Sigmoid colon (tissue), 7 donors: ENCODE measurements around the gene PGM5. TPM values are rescaled to one million over a fixed set of nuclear protein-coding genes. Genes with fewer than 3 reads are reported as not detected.

Experiments used
- DNase-seq: peaks from one replicate; pipeline ENCODE4 v3.0.0-alpha.2; 2019
- H3K27ac ChIP-seq, 4 donors: fragments of 200-600 bp; sonication (generic); one replicate each; pipeline ENCODE4 v1.5.1; 2016 to 2019; ENCODE audit warnings: mild to moderate bottlenecking in 1 of 4
- H3K27me3 ChIP-seq, 3 donors: fragments of 200-600 bp; sonication (generic); one replicate each; pipeline ENCODE4 v1.5.1; 2019; ENCODE audit warnings: mild to moderate bottlenecking in 1 of 3
- H3K36me3 ChIP-seq, 4 donors: fragments of 200-600 bp; sonication (generic); one replicate each; pipeline ENCODE4 v1.5.1; 2016 to 2019
- H3K4me1 ChIP-seq, 4 donors: fragments of 200-600 bp; sonication (generic); one replicate each; pipeline ENCODE4 v1.5.1; 2017 to 2019
- H3K4me3 ChIP-seq, 4 donors: fragments of 200-600 bp; sonication (generic); one replicate each; pipeline ENCODE4 v1.5.1; 2017 to 2019; ENCODE audit warnings: mild to moderate bottlenecking in 2 of 4, moderate library complexity in 1 of 4
- H3K9me3 ChIP-seq, 4 donors: fragments of 200-600 bp in 3 of 4; sonication (generic) in 3 of 4; one replicate each; pipeline versions ENCODE4 v1.5.1 to v1.6.1; 2013 to 2019
- EP300 ChIP-seq, 4 donors: sonication (generic); formaldehyde crosslinking; IDR thresholded peaks; one replicate each; pipeline ENCODE4 v1.6.1; 2017; ENCODE audit warnings: antibody characterized with exemption in 4 of 4
- POLR2A ChIP-seq, 2 donors: fragments of 450-650 bp; IDR thresholded peaks; one replicate each; pipeline ENCODE4 v1.6.1; 2016; ENCODE audit warnings: antibody characterized with exemption in 2 of 2, mild to moderate bottlenecking in 2 of 2, moderate library complexity in 2 of 2
- POLR2AphosphoS5 ChIP-seq, 4 donors: sonication (generic); formaldehyde crosslinking; IDR thresholded peaks; one replicate each; pipeline ENCODE4 v1.6.1; 2017; ENCODE audit warnings: antibody characterized with exemption in 4 of 4
- WGBS, 2 donors: extraction: QIAGEN DNeasy Blood & Tissue Kit; methylation state at CpG; one replicate each; pipeline ENCODE4 v1.1.7; 2013; 5-methylcytosine and 5-hydroxymethylcytosine counted together
- intact Hi-C: fragments of 100-400 bp; cut with DNase I; formaldehyde crosslinking; loops from one replicate; pipeline ENCODE4 v1.15.1; 2023
- polyA plus RNA-seq, 3 donors: library from polyadenylated mRNA; stranded (reverse); fragments of 200-250 nt; gene quantifications; one replicate each; pipeline ENCODE4 v1.2.3, GENCODE V29; 2013
- total RNA-seq, 4 donors: library from RNA; depleted of rRNA; stranded (reverse); fragments of >200 nt; gene quantifications; one replicate each; pipeline ENCODE4 v1.1.0, GENCODE V29; 2016
- TF ChIP-seq, protein P1 (sequence below), 4 experiments: fragments of 450-650 bp in 3 of 4; fragments of 200-600 bp in 1 of 4; IDR thresholded peaks; one replicate each; pipeline ENCODE4 v1.5.1; 2016 to 2019; ENCODE audit warnings: antibody characterized with exemption in 4 of 4, mild to moderate bottlenecking in 3 of 4, moderate library complexity in 2 of 4
- donor health status: healthy with polysubstance abuse.
- donor health status: Bipolar disorder and iron deficiency.
- donor health status: healthy.

PGM5 gene
- total and polyA plus RNA-seq, 7 donors: 3.9 to 670 (median 547) TPM

DNA sequence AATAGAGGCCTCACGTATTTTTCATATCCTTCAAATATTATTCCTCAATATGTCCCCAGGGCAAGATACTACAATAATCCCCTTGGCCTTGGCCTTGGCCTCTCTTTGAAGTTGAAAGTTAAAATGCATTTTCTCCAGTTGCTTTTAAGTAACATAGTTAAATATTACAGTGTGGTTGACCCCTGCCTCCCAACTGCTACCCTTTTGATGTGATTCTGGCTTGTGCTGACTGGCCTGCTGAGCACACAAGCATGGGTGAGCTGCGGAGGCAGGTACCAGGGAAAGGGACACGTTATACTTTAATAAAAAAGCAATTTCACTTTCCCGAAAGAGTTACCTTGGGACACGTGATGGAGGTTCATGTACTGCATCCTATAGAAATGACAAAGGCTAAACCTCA, 202.1 kb downstream of the PGM5 start:
- intact Hi-C loops: no loop called here
- no peak overlapping the region for H3K4me3 ChIP-seq
- peaks cover 0 to 29% (median 14%) of the 10 kb centered on the region in 4 donors for H3K4me1 ChIP-seq
- no peak for DNase-seq
- TF ChIP-seq EP300 (IDR thresholded peaks at IDR 0.05) (no peak), POLR2A (IDR thresholded peaks at IDR 0.05) (no peak), POLR2AphosphoS5 (IDR thresholded peaks at IDR 0.05) (no peak)
- TF ChIP-seq, protein P1, sequence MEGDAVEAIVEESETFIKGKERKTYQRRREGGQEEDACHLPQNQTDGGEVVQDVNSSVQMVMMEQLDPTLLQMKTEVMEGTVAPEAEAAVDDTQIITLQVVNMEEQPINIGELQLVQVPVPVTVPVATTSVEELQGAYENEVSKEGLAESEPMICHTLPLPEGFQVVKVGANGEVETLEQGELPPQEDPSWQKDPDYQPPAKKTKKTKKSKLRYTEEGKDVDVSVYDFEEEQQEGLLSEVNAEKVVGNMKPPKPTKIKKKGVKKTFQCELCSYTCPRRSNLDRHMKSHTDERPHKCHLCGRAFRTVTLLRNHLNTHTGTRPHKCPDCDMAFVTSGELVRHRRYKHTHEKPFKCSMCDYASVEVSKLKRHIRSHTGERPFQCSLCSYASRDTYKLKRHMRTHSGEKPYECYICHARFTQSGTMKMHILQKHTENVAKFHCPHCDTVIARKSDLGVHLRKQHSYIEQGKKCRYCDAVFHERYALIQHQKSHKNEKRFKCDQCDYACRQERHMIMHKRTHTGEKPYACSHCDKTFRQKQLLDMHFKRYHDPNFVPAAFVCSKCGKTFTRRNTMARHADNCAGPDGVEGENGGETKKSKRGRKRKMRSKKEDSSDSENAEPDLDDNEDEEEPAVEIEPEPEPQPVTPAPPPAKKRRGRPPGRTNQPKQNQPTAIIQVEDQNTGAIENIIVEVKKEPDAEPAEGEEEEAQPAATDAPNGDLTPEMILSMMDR (IDR thresholded peaks at IDR 0.05): no peak
- H3K36me3 ChIP-seq: no peaks in the 10 kb centered on the region
- WGBS, 2 donors: 94 to 98% methylated on average over 5 of the region's 5 CpGs
- no peaks in the 10 kb centered on the region for H3K9me3 ChIP-seq
- H3K27me3 ChIP-seq: no peaks in the 10 kb centered on the region
- H3K27ac ChIP-seq: peak overlapping the region in 1 of 4 donors; percentile 79

DNA sequence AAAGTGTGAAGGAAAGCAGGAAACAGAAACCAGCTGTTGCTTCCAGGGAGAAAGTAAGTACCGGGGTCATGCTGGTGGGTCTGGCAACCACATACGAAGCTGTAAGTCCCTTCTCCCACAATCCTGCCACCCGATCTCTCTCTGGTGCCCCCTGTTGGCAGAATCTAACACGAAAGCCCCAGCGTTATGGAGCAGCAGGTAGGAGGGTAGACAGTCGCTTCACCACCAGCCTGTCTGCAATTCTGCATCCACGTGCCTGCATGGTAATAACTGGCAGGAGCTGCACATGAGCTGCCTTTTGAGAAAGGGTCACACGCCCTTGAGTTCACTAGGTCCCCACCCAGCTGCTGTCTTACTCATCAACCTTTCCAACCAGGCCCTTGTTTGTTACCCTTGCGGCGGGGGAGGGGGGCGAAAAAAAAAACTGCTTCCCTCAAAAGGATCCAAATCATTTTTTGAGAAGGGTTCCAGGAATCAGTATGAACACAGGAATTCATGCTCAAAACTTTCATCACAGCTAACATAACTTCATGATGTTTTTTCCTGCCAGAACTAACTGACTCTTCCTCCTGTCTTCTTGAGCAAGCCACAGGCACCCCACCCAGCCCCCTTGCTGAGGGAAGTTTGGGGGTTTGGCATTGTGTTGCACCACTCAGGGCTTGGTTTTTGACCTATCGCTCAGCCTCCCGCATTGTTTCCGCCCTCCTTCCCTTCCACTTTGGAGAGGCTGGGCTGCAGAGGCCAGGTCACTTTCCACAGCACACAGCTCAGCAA, 203.8 kb downstream of the PGM5 start:
- no peak overlapping the region for H3K4me3 ChIP-seq
- H3K4me1 ChIP-seq: peaks cover 0 to 32% (median 18%) of the 10 kb centered on the region in 4 donors
- peak; percentile 83 for DNase-seq
- H3K27me3 ChIP-seq: no peaks in the 10 kb centered on the region
- no peaks in the 10 kb centered on the region for H3K36me3 ChIP-seq
- no peaks in the 10 kb centered on the region for H3K9me3 ChIP-seq
- intact Hi-C loops: loop anchor here (10.0 kb wide), 1 partner anchor 205 kb away; the partner anchor contains the start of gene PGM5
- 34 to 58% methylated on average over 14 of the region's 14 CpGs for WGBS, 2 donors
- no peak for TF ChIP-seq EP300 (IDR thresholded peaks at IDR 0.05)
- peak in 1 of 4 donors; percentile 7 for TF ChIP-seq POLR2AphosphoS5 (IDR thresholded peaks at IDR 0.05)
- no peak for TF ChIP-seq POLR2A (IDR thresholded peaks at IDR 0.05)
- TF ChIP-seq, protein P1 (IDR thresholded peaks at IDR 0.05): peak in 2 of 4 experiments; percentile 15 to 27
- H3K27ac ChIP-seq: peak overlapping the region; percentile 42 to 79 (median 58)

GRCh38 chr9:68562461-68562860, 206.1 kb downstream of the PGM5 start:
- Histone ChIP-seq H3K4me1 (peaks cover 0 to 32% (median 18%) of the 10 kb centered on the region in 4 donors), H3K36me3 (no peaks in the 10 kb centered on the region), H3K27ac (no peak overlapping the region), H3K4me3 (no peak overlapping the region), H3K27me3 (no peaks in the 10 kb centered on the region), H3K9me3 (no peaks in the 10 kb centered on the region)
- no peak for DNase-seq
- TF ChIP-seq POLR2AphosphoS5 (IDR thresholded peaks at IDR 0.05): no peak
- TF ChIP-seq, protein P1 (IDR thresholded peaks at IDR 0.05): no peak
- TF ChIP-seq POLR2A (IDR thresholded peaks at IDR 0.05): no peak
- no peak for TF ChIP-seq EP300 (IDR thresholded peaks at IDR 0.05)
- intact Hi-C loops: loop anchor here (10.0 kb wide), 1 partner anchor 208 kb away; the partner anchor contains the start of gene PGM5
- WGBS, 2 donors: 69 to 88% methylated on average over 2 of the region's 2 CpGs

DNA sequence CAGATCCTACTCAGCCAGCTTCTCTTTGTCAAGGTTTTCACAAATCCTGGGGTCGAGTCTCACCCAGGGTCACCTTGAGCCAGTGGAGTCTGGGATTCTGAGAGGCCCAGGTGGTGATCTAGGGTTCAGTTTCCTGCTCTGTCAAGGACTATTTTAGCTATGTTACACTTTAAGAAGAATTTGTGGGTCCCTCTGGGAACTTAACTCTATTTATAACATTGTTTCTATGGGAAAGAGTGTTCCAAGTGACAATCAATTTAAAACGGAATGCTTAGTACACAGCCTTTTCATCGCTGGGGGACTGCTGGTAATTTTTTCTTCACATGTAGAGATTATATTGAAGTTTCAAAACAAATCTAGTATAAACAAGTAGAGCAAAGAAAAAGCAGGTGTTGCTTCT, 211.2 kb downstream of the PGM5 start:
- H3K36me3 ChIP-seq: no peaks in the 10 kb centered on the region
- H3K4me3 ChIP-seq: no peak overlapping the region
- no peaks in the 10 kb centered on the region for H3K9me3 ChIP-seq
- 90 to 91% methylated on average over 3 of the region's 3 CpGs for WGBS, 2 donors
- peaks cover 0 to 10% (median 6%) of the 10 kb centered on the region in 4 donors for H3K4me1 ChIP-seq
- no peaks in the 10 kb centered on the region for H3K27me3 ChIP-seq
- intact Hi-C loops: loop anchor here (10.0 kb wide), 1 partner anchor 213 kb away; the partner anchor contains the start of gene PGM5
- peak overlapping the region in 2 of 4 donors; percentile 16 to 53 for H3K27ac ChIP-seq
- DNase-seq: no peak
- TF ChIP-seq, protein P1 (IDR thresholded peaks at IDR 0.05): no peak
- TF ChIP-seq POLR2AphosphoS5 (IDR thresholded peaks at IDR 0.05): no peak
